GM23338 (cell line): Measurements from ENCODE around the gene GH1.
"Not testable (repeated sequence)": the region's sequence is repeated elsewhere in the genome, so short reads cannot be mapped to it uniquely, and the experiment has no call there.

ENCODE experiments used
- CTCF ChIP-seq, 2 experiments: fragments of 200-600 bp in 1 of 2; sonication (generic) in 1 of 2; conservative IDR thresholded peaks; 2 replicates each; pipeline versions ENCODE4 v1.5.1 to v1.6.1; 2016 to 2017; ENCODE audit warnings: antibody characterized with exemption in 2 of 2, low read depth in 2 of 2, mild to moderate bottlenecking in 2 of 2, moderate library complexity in 1 of 2
- ETS1 ChIP-seq: IDR thresholded peaks from 2 replicates; pipeline ENCODE4 v1.6.1; 2016; ENCODE audit warnings: antibody characterized with exemption

GRCh38 chr17:63871646-63872365 lies 46.8 kb downstream of the GH1 start:
- not testable (repeated sequence) for TF ChIP-seq CTCF (conservative IDR thresholded peaks at IDR 0.05; ENCODE audit: low read depth in 2 of 2); ETS1
